GM23338 (cell line): ENCODE measurements around the gene ATP1B2. TPM values are rescaled to one million over a fixed set of nuclear protein-coding genes. Genes with fewer than 3 reads are reported as not detected.
"Not testable (repeated sequence)": the region's sequence is repeated elsewhere in the genome, so short reads cannot be mapped to it uniquely, and the experiment has no call there.

Experiments
- ATAC-seq: fragments of 200-7000 bp; cut with Tn5 transposase; 3 replicates; pipeline ENCODE4 v1.9.1; 2020
- DNase-seq: peaks from one replicate; pipeline ENCODE4 v3.0.0-alpha.2; 2015; ENCODE audit warnings: low spot score
- H2AFZ ChIP-seq: fragments of 200-600 bp; sonication (generic); 2 replicates; pipeline ENCODE4 v1.8.0; 2016; ENCODE audit warnings: antibody characterized with exemption, mild to moderate bottlenecking, moderate library complexity
- H3F3A ChIP-seq: fragments of 200-600 bp; sonication (generic); replicated peaks from 2 replicates; pipeline ENCODE4 v1.8.0; 2017; ENCODE audit warnings: antibody characterized with exemption, mixed run types, low read depth
- H3K27ac ChIP-seq: fragments of 200-600 bp; sonication (generic); 2 replicates; pipeline ENCODE4 v1.6.1; 2016; ENCODE audit warnings: low read depth
- H3K27me3 ChIP-seq: fragments of 200-600 bp; sonication (generic); 2 replicates; pipeline ENCODE4 v1.8.0; 2016; ENCODE audit warnings: mild to moderate bottlenecking, mixed run types, moderate library complexity; ENCODE audit not compliant: insufficient read depth
- H3K36me3 ChIP-seq: fragments of 200-600 bp; sonication (generic); 2 replicates; pipeline ENCODE4 v1.8.0; 2016; ENCODE audit warnings: mild to moderate bottlenecking; ENCODE audit not compliant: insufficient read depth
- H3K4me1 ChIP-seq: fragments of 200-600 bp; sonication (generic); 2 replicates; pipeline ENCODE4 v1.8.0; 2016; ENCODE audit warnings: mild to moderate bottlenecking, moderate library complexity; ENCODE audit not compliant: insufficient read depth
- H3K4me2 ChIP-seq: fragments of 200-600 bp; sonication (generic); 2 replicates; pipeline ENCODE4 v1.7.1; 2017; ENCODE audit warnings: mixed run types
- H3K4me3 ChIP-seq: fragments of 200-600 bp; sonication (generic); 2 replicates; pipeline ENCODE4 v1.6.1; 2016; ENCODE audit warnings: mixed run types
- H3K79me2 ChIP-seq: fragments of 200-600 bp; sonication (generic); replicated peaks from 2 replicates; pipeline ENCODE4 v1.8.0; 2017; ENCODE audit warnings: mild to moderate bottlenecking; ENCODE audit not compliant: insufficient read depth
- H3K9me2 ChIP-seq: fragments of 200-600 bp; sonication (generic); 2 replicates; pipeline ENCODE4 v1.8.0; 2017; ENCODE audit not compliant: insufficient read depth
- H4K20me1 ChIP-seq: fragments of 200-600 bp; sonication (generic); replicated peaks from 2 replicates; pipeline ENCODE4 v1.8.0; 2017; ENCODE audit warnings: mild to moderate bottlenecking; ENCODE audit not compliant: insufficient read depth
- H3K27ac Mint-ChIP-seq: 2 replicates; pipeline ENCODE4 v1.8.0; 2020; ENCODE audit warnings: inconsistent platforms, mild to moderate bottlenecking, moderate library complexity, mixed read lengths
- H3K27me3 Mint-ChIP-seq: 3 replicates; pipeline ENCODE4 v1.8.0; 2022; ENCODE audit warnings: low read depth, mild to moderate bottlenecking, moderate library complexity, mixed read lengths, inconsistent platforms; ENCODE audit not compliant: insufficient read depth, poor library complexity
- H3K36me3 Mint-ChIP-seq: 3 replicates; pipeline ENCODE4 v1.8.0; 2021; ENCODE audit warnings: low read depth, mild to moderate bottlenecking, inconsistent platforms, moderate library complexity, mixed read lengths
- H3K4me1 Mint-ChIP-seq: 3 replicates; pipeline ENCODE4 v1.8.0; 2020; ENCODE audit warnings: mild to moderate bottlenecking, inconsistent platforms, mixed read lengths
- H3K4me3 Mint-ChIP-seq: 3 replicates; pipeline ENCODE4 v1.8.0; 2021; ENCODE audit warnings: moderate library complexity, mild to moderate bottlenecking, inconsistent platforms, mixed read lengths
- H3K9me3 Mint-ChIP-seq: 3 replicates; pipeline ENCODE4 v1.8.0; 2020; ENCODE audit warnings: moderate library complexity, mild to moderate bottlenecking, inconsistent platforms, mixed read lengths
- CTCF ChIP-seq, 2 experiments: fragments of 200-600 bp in 1 of 2; sonication (generic) in 1 of 2; conservative IDR thresholded peaks; 2 replicates each; pipeline versions ENCODE4 v1.5.1 to v1.6.1; 2016 to 2017; ENCODE audit warnings: antibody characterized with exemption in 2 of 2, low read depth in 2 of 2, mild to moderate bottlenecking in 2 of 2, moderate library complexity in 1 of 2
- ETS1 ChIP-seq: IDR thresholded peaks from 2 replicates; pipeline ENCODE4 v1.6.1; 2016; ENCODE audit warnings: antibody characterized with exemption
- EZH2 ChIP-seq: fragments of 200-600 bp; sonication (generic); IDR thresholded peaks from one replicate; pipeline ENCODE4 v1.8.0; 2017; ENCODE audit warnings: antibody characterized with exemption, mild to moderate bottlenecking, low read depth; ENCODE audit not compliant: unreplicated experiment
- EZH2phosphoT487 ChIP-seq: fragments of 200-600 bp; sonication (generic); IDR thresholded peaks from one replicate; pipeline ENCODE4 v1.8.1; 2018; ENCODE audit warnings: antibody characterized with exemption; ENCODE audit not compliant: unreplicated experiment
- JUNB ChIP-seq: IDR thresholded peaks from one replicate; pipeline ENCODE4 v1.6.1; 2016; ENCODE audit warnings: antibody characterized with exemption; ENCODE audit not compliant: unreplicated experiment
- NANOG ChIP-seq: IDR thresholded peaks from 2 replicates; pipeline ENCODE4 v1.6.1; 2016; ENCODE audit warnings: antibody characterized with exemption, borderline replicate concordance
- STAT1 ChIP-seq: IDR thresholded peaks from one replicate; pipeline ENCODE4 v1.6.1; 2016; ENCODE audit warnings: antibody characterized with exemption; ENCODE audit not compliant: unreplicated experiment
- ZNF331 ChIP-seq: fragments of 250-450 bp; sonication (Bioruptor Pico); IDR thresholded peaks from 2 replicates; pipeline ENCODE4 v1.5.0; 2020; ENCODE audit warnings: low read depth, mild to moderate bottlenecking, moderate library complexity
- polyA plus RNA-seq: library from polyadenylated mRNA; unstranded; fragments of >200 nt; fragmentation: Nextera tagmentation; extraction: Ambion mirVana; gene quantifications from 2 replicates; pipeline ENCODE4 v1.2.1, GENCODE V29; 2016
- total RNA-seq: library from RNA; depleted of rRNA; stranded (reverse); fragments of >200 nt; shearing (Covaris generic); gene quantifications from 2 replicates; pipeline ENCODE4 v1.2.3, GENCODE V29; 2014

The ATP1B2 gene
- total and polyA plus RNA-seq, 2 experiments from 2014 or later, result 14.9 to 33.1 TPM

- H3K4me3 ChIP-seq, result no peak overlapping the region
- peaks cover 7% of the 10 kb centered on the region; the same call in 1 of the 2 replicates for H3K4me1 ChIP-seq
- Mint-ChIP-seq H3K9me3 (no peaks in the 10 kb centered on the region; the same call in 2 of the 3 replicates), H3K27ac (0 out of 2 replicates have a peak overlapping the region, but pooled peaks have one; percentile 43), H3K4me1 (peaks cover 34% of the 10 kb centered on the region), H3K27me3 (peaks cover 16% of the 10 kb centered on the region), H3K36me3 (no peaks in the 10 kb centered on the region), H3K4me3 (no peak overlapping the region)
- H3K36me3 ChIP-seq, result no peaks in the 10 kb centered on the region
- H4K20me1 ChIP-seq, result no peaks in the 10 kb centered on the region
- ATAC-seq (no peak), DNase-seq (no peak)
- H3K9me2 ChIP-seq, result no peaks in the 10 kb centered on the region
- TF ChIP-seq CTCF (conservative IDR thresholded peaks at IDR 0.05; ENCODE audit: low read depth in 2 of 2) (no peak), STAT1 (no peak), EZH2phosphoT487 (no peak), ETS1 (no peak), NANOG (no peak)
- H3K27me3 ChIP-seq, result no peaks in the 10 kb centered on the region
- no peak overlapping the region for H3K27ac ChIP-seq
- H3K79me2 ChIP-seq, result no peaks in the 10 kb centered on the region
- H3F3A ChIP-seq, result 0 out of 2 replicates have a peak, but pooled peaks cover 7% of the 10 kb centered on the region
- H3K4me2 ChIP-seq, result peak overlapping the region; percentile 11; the same call in 1 of the 2 replicates
- peak overlapping the region; percentile 85 for H2AFZ ChIP-seq
Measured at GRCh38 chr17:7636163-7636562, 14.6 kb upstream of the ATP1B2 start.

- no peak for DNase-seq
- no peak for ATAC-seq
- H3K9me2 ChIP-seq, result no peaks in the 10 kb centered on the region
- H3K4me3 Mint-ChIP-seq, result no peak overlapping the region
- H4K20me1 ChIP-seq, result no peaks in the 10 kb centered on the region
- H3K36me3 ChIP-seq, result no peaks in the 10 kb centered on the region
- no peak overlapping the region for H3K27ac Mint-ChIP-seq
- peaks cover 9% of the 10 kb centered on the region for H3K4me1 Mint-ChIP-seq
- peaks cover 7% of the 10 kb centered on the region; the same call in 1 of the 2 replicates for H3K4me1 ChIP-seq
- H3K9me3 Mint-ChIP-seq, result peaks cover 2% of the 10 kb centered on the region; the same call in 1 of the 3 replicates
- no peak for TF ChIP-seq EZH2phosphoT487
- no peak for TF ChIP-seq ETS1
- no peak for TF ChIP-seq EZH2
- TF ChIP-seq JUNB, result no peak
- no peak for TF ChIP-seq ZNF331 (CRISPR knock-in tag)
- TF ChIP-seq CTCF (conservative IDR thresholded peaks at IDR 0.05; ENCODE audit: low read depth in 2 of 2), result no peak
- TF ChIP-seq STAT1, result no peak
- no peaks in the 10 kb centered on the region for H3K79me2 ChIP-seq
- no peaks in the 10 kb centered on the region for H3K36me3 Mint-ChIP-seq
- H3K27me3 ChIP-seq, result no peaks in the 10 kb centered on the region
- H3K27ac ChIP-seq, result no peak overlapping the region
- peaks cover 6% of the 10 kb centered on the region for H3K27me3 Mint-ChIP-seq
- no peak overlapping the region for H3K4me3 ChIP-seq
- H2AFZ ChIP-seq, result no peak overlapping the region
- no peaks in the 10 kb centered on the region for H3F3A ChIP-seq
- H3K4me2 ChIP-seq, result no peak overlapping the region
Measured at GRCh38 chr17:7640783-7641182, 9.9 kb upstream of the ATP1B2 start.

- ATAC-seq, result not testable (repeated sequence)
Measured at GRCh38 chr17:7641635-7642034, 9.1 kb upstream of the ATP1B2 start.

More at GRCh38 chr17:7641635-7642034, 9.1 kb upstream of the ATP1B2 start:
- not testable (repeated sequence) for H3K4me1 ChIP-seq, DNase-seq, H3K4me3 Mint-ChIP-seq, H3K36me3 Mint-ChIP-seq, H3K27me3 ChIP-seq, H3K27ac Mint-ChIP-seq, H4K20me1 ChIP-seq, H3K79me2 ChIP-seq, H3K27ac ChIP-seq, H3K4me1 Mint-ChIP-seq, H3K9me3 Mint-ChIP-seq, H3K9me2 ChIP-seq, H3F3A ChIP-seq, H3K4me3 ChIP-seq, H2AFZ ChIP-seq, H3K4me2 ChIP-seq, H3K27me3 Mint-ChIP-seq, H3K36me3 ChIP-seq
